Suprapubic skin (tissue), 4 donors: ENCODE measurements around the gene SFXN5. TPM values are rescaled to one million over a fixed set of nuclear protein-coding genes. Genes with fewer than 3 reads are reported as not detected.

Experiments
- DNase-seq, 2 donors: peaks; one replicate each; pipeline ENCODE4 v3.0.0-alpha.2; 2019; ENCODE audit warnings: low spot score in 2 of 2
- H3K27ac ChIP-seq: fragments of 200-600 bp; sonication (generic); one replicate; pipeline ENCODE4 v1.5.1; 2019
- H3K27me3 ChIP-seq: fragments of 200-600 bp; sonication (generic); one replicate; pipeline ENCODE4 v1.5.1; 2019
- H3K36me3 ChIP-seq: fragments of 200-600 bp; sonication (generic); one replicate; pipeline ENCODE4 v1.5.1; 2019
- H3K4me1 ChIP-seq: fragments of 200-600 bp; sonication (generic); one replicate; pipeline ENCODE4 v1.5.1; 2019
- H3K4me3 ChIP-seq: fragments of 200-600 bp; sonication (generic); one replicate; pipeline ENCODE4 v1.5.1; 2019; ENCODE audit warnings: mild to moderate bottlenecking
- H3K9me3 ChIP-seq: fragments of 200-600 bp; sonication (generic); one replicate; pipeline ENCODE4 v1.5.1; 2019
- CTCF ChIP-seq, 2 donors: fragments of 200-600 bp in 1 of 2; fragments of 450-650 bp in 1 of 2; sonication (generic) in 1 of 2; IDR thresholded peaks; one replicate each; pipeline ENCODE4 v1.5.1; 2016 to 2019; ENCODE audit warnings: antibody characterized with exemption in 2 of 2, mild to moderate bottlenecking in 1 of 2, moderate library complexity in 1 of 2
- EP300 ChIP-seq: sonication (generic); formaldehyde crosslinking; IDR thresholded peaks from one replicate; pipeline ENCODE4 v1.6.1; 2017; ENCODE audit warnings: antibody characterized with exemption
- POLR2A ChIP-seq, 2 donors: fragments of 450-650 bp; IDR thresholded peaks; one replicate each; pipeline ENCODE4 v1.6.1; 2017; ENCODE audit warnings: antibody characterized with exemption in 2 of 2, mild to moderate bottlenecking in 2 of 2, moderate library complexity in 2 of 2
- POLR2AphosphoS5 ChIP-seq, 3 donors: sonication (generic); formaldehyde crosslinking; IDR thresholded peaks; one replicate each; pipeline ENCODE4 v1.6.1; 2017; ENCODE audit warnings: antibody characterized with exemption in 3 of 3
- WGBS: methylation state at CpG from one replicate; pipeline ENCODE4 v1.1.5; 2018; 5-methylcytosine and 5-hydroxymethylcytosine counted together
- total RNA-seq, 4 donors: library from RNA; depleted of rRNA; stranded (reverse); fragments of >200 nt; gene quantifications; one replicate each; pipeline ENCODE4 v1.1.0, GENCODE V29; 2016

The SFXN5 gene
- total RNA-seq, 4 donors from 2014 or later: 11.9 to 25.7 (median 18.8) TPM

GRCh38 chr2:72991439-72991725, 80.1 kb downstream of the SFXN5 start:
- Histone ChIP-seq H3K9me3 (no peaks in the 10 kb centered on the region), H3K4me1 (no peaks in the 10 kb centered on the region), H3K27me3 (no peaks in the 10 kb centered on the region), H3K36me3 (peaks cover 7% of the 10 kb centered on the region), H3K27ac (no peak overlapping the region), H3K4me3 (no peak overlapping the region)
- WGBS: 91% methylated on average over 5 of the region's 6 CpGs
- TF ChIP-seq EP300 (no peak), POLR2AphosphoS5 (IDR thresholded peaks at IDR 0.05) (no peak), POLR2A (IDR thresholded peaks at IDR 0.05) (no peak), CTCF (IDR thresholded peaks at IDR 0.05) (no peak)
- peak; percentile 38 to 59 for DNase-seq

- 88% methylated on average over 13 of the region's 13 CpGs for WGBS
- H3K27ac ChIP-seq: no peak overlapping the region
Measured at GRCh38 chr2:72990695-72991438, 80.6 kb downstream of the SFXN5 start.

DNA sequence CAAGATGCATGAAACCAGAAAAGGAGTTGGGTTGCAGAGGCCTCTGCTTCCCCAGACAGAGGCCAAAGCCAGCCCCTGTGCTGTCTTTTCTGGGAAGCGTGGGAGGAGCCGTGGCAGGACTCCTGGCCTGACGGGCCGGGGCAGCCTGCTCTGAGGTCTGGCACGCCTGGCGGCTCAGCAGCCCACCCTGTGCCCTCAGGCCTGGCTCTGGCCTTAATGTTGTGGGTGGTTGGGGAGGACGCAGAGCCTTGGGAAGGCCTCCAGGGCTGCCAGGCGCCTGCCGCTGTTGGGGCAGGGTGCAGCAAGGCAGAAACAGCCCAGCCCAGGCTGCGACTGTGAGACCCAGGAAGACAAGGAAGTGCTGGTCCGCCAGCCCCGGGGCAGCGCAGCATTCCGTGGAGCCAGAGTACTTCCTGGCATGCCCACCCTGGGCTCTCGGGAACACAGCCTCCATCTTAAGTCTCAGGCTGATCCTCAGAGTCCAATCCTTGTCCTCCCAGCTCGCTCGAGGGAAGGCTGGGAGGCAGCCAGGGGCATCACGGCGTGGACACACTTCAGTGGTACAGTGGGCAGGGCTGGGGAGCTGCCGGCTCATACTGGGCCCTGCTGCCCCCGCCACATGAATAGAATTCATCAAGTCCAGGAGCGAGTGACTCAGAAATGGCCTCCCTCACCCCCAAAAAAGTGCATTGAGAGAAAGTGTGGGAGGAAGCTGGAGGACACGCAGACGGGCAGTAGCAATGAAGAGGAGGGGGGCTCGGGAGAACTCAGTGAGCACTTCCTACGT, 81.5 kb downstream of the SFXN5 start:
- no peaks in the 10 kb centered on the region for H3K4me1 ChIP-seq
- no peaks in the 10 kb centered on the region for H3K27me3 ChIP-seq
- H3K9me3 ChIP-seq: no peaks in the 10 kb centered on the region
- H3K36me3 ChIP-seq: peaks cover 7% of the 10 kb centered on the region
- peak; percentile 46 to 68 for DNase-seq
- no peak overlapping the region for H3K4me3 ChIP-seq
- no peak overlapping the region for H3K27ac ChIP-seq
- WGBS: 85% methylated on average over 25 of the region's 26 CpGs
- TF ChIP-seq EP300 (no peak), POLR2AphosphoS5 (IDR thresholded peaks at IDR 0.05) (no peak), CTCF (IDR thresholded peaks at IDR 0.05) (no peak), POLR2A (IDR thresholded peaks at IDR 0.05) (no peak)

More at GRCh38 chr2:72990695-72991438, 80.6 kb downstream of the SFXN5 start:
- H3K36me3 ChIP-seq: peaks cover 7% of the 10 kb centered on the region
- no peak overlapping the region for H3K4me3 ChIP-seq
- peak; percentile 22 to 43 for DNase-seq
- H3K4me1 ChIP-seq: no peaks in the 10 kb centered on the region
- H3K27me3 ChIP-seq: no peaks in the 10 kb centered on the region
- TF ChIP-seq CTCF (IDR thresholded peaks at IDR 0.05) (no peak), POLR2AphosphoS5 (IDR thresholded peaks at IDR 0.05) (no peak), POLR2A (IDR thresholded peaks at IDR 0.05) (no peak), EP300 (no peak)
- no peaks in the 10 kb centered on the region for H3K9me3 ChIP-seq

DNA sequence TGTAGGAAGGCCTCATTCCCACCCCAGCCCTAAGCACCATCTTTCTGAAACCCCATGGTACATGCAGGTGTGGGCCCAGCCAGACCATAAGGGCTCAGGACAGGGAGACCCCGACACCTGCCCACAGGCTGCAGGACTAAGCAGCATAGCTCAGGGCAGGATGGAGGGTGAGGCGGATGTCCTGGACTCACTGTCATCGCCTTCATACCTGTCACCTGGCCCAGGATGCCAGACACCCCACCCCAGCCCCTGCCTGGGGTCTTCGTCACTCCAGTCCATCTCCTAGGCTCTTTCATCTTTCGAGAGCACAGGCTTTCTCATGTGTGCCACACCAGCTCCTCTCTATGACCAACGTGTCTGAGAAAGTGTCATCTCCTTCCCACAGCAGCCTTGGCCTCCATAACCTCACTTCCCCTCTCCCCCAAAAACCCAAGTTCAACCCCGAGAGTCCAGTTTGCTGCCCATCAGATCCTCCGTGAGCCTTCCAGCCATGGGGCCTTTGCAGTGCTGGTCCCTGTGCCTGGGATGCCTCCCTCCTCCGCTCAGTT, 82.7 kb downstream of the SFXN5 start:
- Histone ChIP-seq H3K36me3 (peaks cover 7% of the 10 kb centered on the region), H3K9me3 (no peaks in the 10 kb centered on the region), H3K4me3 (no peak overlapping the region), H3K4me1 (no peaks in the 10 kb centered on the region), H3K27ac (no peak overlapping the region), H3K27me3 (no peaks in the 10 kb centered on the region)
- DNase-seq: peak; percentile 40 to 47
- no peak for TF ChIP-seq POLR2A (IDR thresholded peaks at IDR 0.05)
- no peak for TF ChIP-seq POLR2AphosphoS5 (IDR thresholded peaks at IDR 0.05)
- no peak for TF ChIP-seq CTCF (IDR thresholded peaks at IDR 0.05)
- no peak for TF ChIP-seq EP300
- 92% methylated on average over 9 of the region's 9 CpGs for WGBS

DNA sequence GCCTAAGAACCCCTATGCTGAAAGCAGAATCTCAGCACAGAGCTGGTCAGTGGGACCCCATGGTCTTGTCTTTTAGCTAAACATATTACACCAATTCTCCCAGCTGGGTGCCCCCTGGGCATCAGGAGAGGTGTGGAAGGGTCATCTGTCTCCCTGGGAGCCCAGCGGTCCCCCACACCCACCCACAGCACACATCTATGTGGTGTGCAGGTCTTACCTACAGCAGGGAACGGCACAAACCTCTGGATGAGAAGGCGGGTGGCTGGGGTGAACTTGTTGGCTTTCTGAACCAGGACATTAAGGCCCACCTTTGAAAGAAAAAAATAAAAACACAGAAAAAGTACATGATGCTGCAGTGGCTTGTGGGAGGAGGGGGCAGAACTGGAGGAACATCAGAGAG, 83.5 kb downstream of the SFXN5 start:
- TF ChIP-seq POLR2AphosphoS5 (IDR thresholded peaks at IDR 0.05) (no peak), CTCF (IDR thresholded peaks at IDR 0.05) (no peak), POLR2A (IDR thresholded peaks at IDR 0.05) (no peak), EP300 (no peak)
- H3K27ac ChIP-seq: no peak overlapping the region
- no peak overlapping the region for H3K4me3 ChIP-seq
- no peaks in the 10 kb centered on the region for H3K27me3 ChIP-seq
- DNase-seq: peak; percentile 20 to 37
- H3K36me3 ChIP-seq: peaks cover 7% of the 10 kb centered on the region
- no peaks in the 10 kb centered on the region for H3K4me1 ChIP-seq
- no peaks in the 10 kb centered on the region for H3K9me3 ChIP-seq
- 93% methylated on average over 3 of the region's 3 CpGs for WGBS
